ENCODE results near the gene AKT1.

AKT1 gene

GRCh38 chr14:104795781-104796686 lies 486 bp upstream of the AKT1 start:
- H3K36me3 ChIP-seq (ENCODE audit: insufficient read depth, low read length) = peaks cover 14% of the 10 kb centered on the region
- H3K9me3 ChIP-seq (ENCODE audit: insufficient read depth, low read depth, low read length) = no peaks in the 10 kb centered on the region
- H3K4me3 ChIP-seq (ENCODE audit: low read length) = peak overlapping the region; percentile 58
- peaks cover 50% of the 10 kb centered on the region for H3K27me3 ChIP-seq (ENCODE audit: insufficient read depth, low read length)
- H3K9ac ChIP-seq (ENCODE audit: low read depth, low read length) = peak overlapping the region; percentile 31; the same call in 1 of the 2 replicates
- no peak overlapping the region for H3K27ac ChIP-seq (ENCODE audit: low read depth, low read length)
- H3K4me1 ChIP-seq (ENCODE audit: insufficient read depth, low read length) = peaks cover 31% of the 10 kb centered on the region
- 8% methylated on average over 54 of the region's 55 CpGs for WGBS

- peak overlapping the region; percentile 75 for H3K4me3 ChIP-seq (ENCODE audit: low read length)
- no peaks in the 10 kb centered on the region for H3K9me3 ChIP-seq (ENCODE audit: insufficient read depth, low read depth, low read length)
- H3K4me1 ChIP-seq (ENCODE audit: insufficient read depth, low read length) = peaks cover 31% of the 10 kb centered on the region
- WGBS = 7% methylated on average over 16 of the region's 16 CpGs
- H3K9ac ChIP-seq (ENCODE audit: low read depth, low read length) = peak overlapping the region; percentile 61
- no peak overlapping the region for H3K27ac ChIP-seq (ENCODE audit: low read depth, low read length)
- H3K36me3 ChIP-seq (ENCODE audit: insufficient read depth, low read length) = peaks cover 25% of the 10 kb centered on the region
- peaks cover 42% of the 10 kb centered on the region for H3K27me3 ChIP-seq (ENCODE audit: insufficient read depth, low read length)
Measured at GRCh38 chr14:104794631-104794992, 936 bp downstream of the AKT1 start.

- H3K36me3 ChIP-seq (ENCODE audit: insufficient read depth, low read length) = peaks cover 26% of the 10 kb centered on the region
- WGBS = 34% methylated on average over 15 of the region's 15 CpGs
- H3K27me3 ChIP-seq (ENCODE audit: insufficient read depth, low read length) = peaks cover 38% of the 10 kb centered on the region
- H3K4me3 ChIP-seq (ENCODE audit: low read length) = peak overlapping the region; percentile 75
- no peaks in the 10 kb centered on the region for H3K9me3 ChIP-seq (ENCODE audit: insufficient read depth, low read depth, low read length)
- peak overlapping the region; percentile 61; the same call in 1 of the 2 replicates for H3K9ac ChIP-seq (ENCODE audit: low read depth, low read length)
- H3K27ac ChIP-seq (ENCODE audit: low read depth, low read length) = no peak overlapping the region
- peaks cover 26% of the 10 kb centered on the region for H3K4me1 ChIP-seq (ENCODE audit: insufficient read depth, low read length)
Measured at GRCh38 chr14:104794099-104794498, 1.4 kb downstream of the AKT1 start.

DNA sequence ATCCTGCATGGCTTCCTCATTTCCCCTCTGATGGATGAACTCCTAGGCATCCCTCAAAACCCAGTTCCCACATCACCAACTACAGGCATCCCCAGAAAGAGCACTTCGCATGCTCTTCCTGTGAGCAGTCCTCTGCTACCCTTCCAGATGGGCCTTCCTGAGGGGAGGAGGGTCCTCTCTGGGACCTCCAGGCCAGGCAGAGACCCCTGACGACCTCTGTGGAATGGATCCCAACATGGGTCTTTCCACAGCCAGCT lies 1.9 kb downstream of the AKT1 start:
- H3K27ac ChIP-seq (ENCODE audit: low read depth, low read length) = no peak overlapping the region
- peaks cover 33% of the 10 kb centered on the region for H3K27me3 ChIP-seq (ENCODE audit: insufficient read depth, low read length)
- no peak overlapping the region for H3K9ac ChIP-seq (ENCODE audit: low read depth, low read length)
- peak overlapping the region; percentile 75 for H3K4me3 ChIP-seq (ENCODE audit: low read length)
- no peaks in the 10 kb centered on the region for H3K9me3 ChIP-seq (ENCODE audit: insufficient read depth, low read depth, low read length)
- peaks cover 28% of the 10 kb centered on the region for H3K36me3 ChIP-seq (ENCODE audit: insufficient read depth, low read length)
- peaks cover 25% of the 10 kb centered on the region for H3K4me1 ChIP-seq (ENCODE audit: insufficient read depth, low read length)
- WGBS = 78% methylated on average over 2 of the region's 2 CpGs

GRCh38 chr14:104792945-104793702 lies 2.4 kb downstream of the AKT1 start:
- 85% methylated on average over 16 of the region's 16 CpGs for WGBS

GRCh38 chr14:104792101-104792884 lies 3.3 kb downstream of the AKT1 start:
- Histone ChIP-seq H3K27ac (ENCODE audit: low read depth, low read length) (no peak overlapping the region), H3K4me1 (ENCODE audit: insufficient read depth, low read length) (peaks cover 21% of the 10 kb centered on the region), H3K9me3 (ENCODE audit: insufficient read depth, low read depth, low read length) (no peaks in the 10 kb centered on the region), H3K9ac (ENCODE audit: low read depth, low read length) (no peak overlapping the region), H3K27me3 (ENCODE audit: insufficient read depth, low read length) (peaks cover 20% of the 10 kb centered on the region), H3K4me3 (ENCODE audit: low read length) (no peak overlapping the region), H3K36me3 (ENCODE audit: insufficient read depth, low read length) (peaks cover 35% of the 10 kb centered on the region)
- WGBS = 95% methylated on average over 25 of the region's 25 CpGs

More at GRCh38 chr14:104792945-104793702, 2.4 kb downstream of the AKT1 start:
- Histone ChIP-seq H3K27me3 (ENCODE audit: insufficient read depth, low read length) (peaks cover 28% of the 10 kb centered on the region), H3K4me3 (ENCODE audit: low read length) (0 out of 2 replicates have a peak overlapping the region, but pooled peaks have one; percentile 75), H3K36me3 (ENCODE audit: insufficient read depth, low read length) (peaks cover 32% of the 10 kb centered on the region), H3K9me3 (ENCODE audit: insufficient read depth, low read depth, low read length) (no peaks in the 10 kb centered on the region), H3K4me1 (ENCODE audit: insufficient read depth, low read length) (peaks cover 25% of the 10 kb centered on the region), H3K9ac (ENCODE audit: low read depth, low read length) (no peak overlapping the region), H3K27ac (ENCODE audit: low read depth, low read length) (no peak overlapping the region)

GRCh38 chr14:104791425-104791824 lies 4.1 kb downstream of the AKT1 start:
- H3K27me3 ChIP-seq (ENCODE audit: insufficient read depth, low read length) = peaks cover 11% of the 10 kb centered on the region
- H3K9ac ChIP-seq (ENCODE audit: low read depth, low read length) = no peak overlapping the region
- H3K4me1 ChIP-seq (ENCODE audit: insufficient read depth, low read length) = peaks cover 15% of the 10 kb centered on the region
- no peaks in the 10 kb centered on the region for H3K9me3 ChIP-seq (ENCODE audit: insufficient read depth, low read depth, low read length)
- H3K36me3 ChIP-seq (ENCODE audit: insufficient read depth, low read length) = peaks cover 38% of the 10 kb centered on the region
- WGBS = 92% methylated on average over 9 of the region's 9 CpGs
- H3K4me3 ChIP-seq (ENCODE audit: low read length) = no peak overlapping the region
- H3K27ac ChIP-seq (ENCODE audit: low read depth, low read length) = no peak overlapping the region

DNA sequence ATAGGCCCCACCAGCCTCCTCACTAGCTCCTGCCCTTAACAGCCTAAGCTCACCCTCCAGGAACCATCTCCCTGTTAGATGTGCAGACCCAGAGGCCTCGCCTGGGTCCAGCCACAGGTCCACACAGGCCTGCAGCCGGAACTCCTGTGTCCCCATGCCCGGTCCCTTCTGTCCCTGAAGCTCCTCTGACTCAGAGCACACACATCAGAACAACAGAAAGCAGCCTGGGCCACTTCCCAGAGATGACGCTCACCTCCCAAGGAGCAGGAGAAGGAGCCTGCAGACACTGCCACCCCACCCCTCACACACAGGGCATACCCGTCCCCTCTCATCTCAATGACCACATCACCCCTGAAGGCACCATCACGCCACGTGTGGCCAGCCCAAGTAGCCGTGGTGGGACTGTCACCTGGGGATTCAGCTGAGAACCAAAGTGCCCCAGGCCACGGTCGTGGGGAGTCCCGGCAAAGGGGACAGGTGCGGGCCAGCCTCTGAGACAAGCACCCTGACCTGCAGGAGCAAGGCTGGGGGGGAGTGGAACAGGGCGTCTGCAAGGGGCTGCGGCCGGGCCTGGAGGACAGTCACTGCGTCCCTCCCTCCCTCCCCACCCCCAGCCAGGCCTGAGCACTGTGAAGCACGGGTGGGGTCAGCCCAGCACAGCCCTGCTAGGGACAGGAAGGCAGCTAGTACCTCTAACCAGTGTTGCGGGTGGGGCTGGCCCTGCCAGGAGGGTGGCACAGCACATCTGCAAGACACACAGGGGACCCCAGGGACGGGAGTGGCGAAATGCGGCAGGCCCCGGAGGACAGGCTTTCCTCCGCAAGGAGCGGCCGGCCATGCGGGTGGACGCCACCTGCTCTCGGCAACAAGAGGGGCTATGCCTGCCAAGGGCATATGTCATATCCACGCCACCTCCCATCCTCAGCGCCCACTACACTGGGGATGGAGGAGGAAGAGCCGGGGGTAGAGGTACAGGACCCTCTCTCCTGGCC lies 5.5 kb downstream of the AKT1 start:
- H3K9me3 ChIP-seq (ENCODE audit: insufficient read depth, low read depth, low read length) = no peaks in the 10 kb centered on the region
- H3K4me1 ChIP-seq (ENCODE audit: insufficient read depth, low read length) = peaks cover 9% of the 10 kb centered on the region
- no peak overlapping the region for H3K9ac ChIP-seq (ENCODE audit: low read depth, low read length)
- H3K27ac ChIP-seq (ENCODE audit: low read depth, low read length) = no peak overlapping the region
- 93% methylated on average over 30 of the region's 31 CpGs for WGBS
- 0 out of 2 replicates have a peak, but pooled peaks cover 4% of the 10 kb centered on the region for H3K27me3 ChIP-seq (ENCODE audit: insufficient read depth, low read length)
- no peak overlapping the region for H3K4me3 ChIP-seq (ENCODE audit: low read length)
- H3K36me3 ChIP-seq (ENCODE audit: insufficient read depth, low read length) = peaks cover 38% of the 10 kb centered on the region

DNA sequence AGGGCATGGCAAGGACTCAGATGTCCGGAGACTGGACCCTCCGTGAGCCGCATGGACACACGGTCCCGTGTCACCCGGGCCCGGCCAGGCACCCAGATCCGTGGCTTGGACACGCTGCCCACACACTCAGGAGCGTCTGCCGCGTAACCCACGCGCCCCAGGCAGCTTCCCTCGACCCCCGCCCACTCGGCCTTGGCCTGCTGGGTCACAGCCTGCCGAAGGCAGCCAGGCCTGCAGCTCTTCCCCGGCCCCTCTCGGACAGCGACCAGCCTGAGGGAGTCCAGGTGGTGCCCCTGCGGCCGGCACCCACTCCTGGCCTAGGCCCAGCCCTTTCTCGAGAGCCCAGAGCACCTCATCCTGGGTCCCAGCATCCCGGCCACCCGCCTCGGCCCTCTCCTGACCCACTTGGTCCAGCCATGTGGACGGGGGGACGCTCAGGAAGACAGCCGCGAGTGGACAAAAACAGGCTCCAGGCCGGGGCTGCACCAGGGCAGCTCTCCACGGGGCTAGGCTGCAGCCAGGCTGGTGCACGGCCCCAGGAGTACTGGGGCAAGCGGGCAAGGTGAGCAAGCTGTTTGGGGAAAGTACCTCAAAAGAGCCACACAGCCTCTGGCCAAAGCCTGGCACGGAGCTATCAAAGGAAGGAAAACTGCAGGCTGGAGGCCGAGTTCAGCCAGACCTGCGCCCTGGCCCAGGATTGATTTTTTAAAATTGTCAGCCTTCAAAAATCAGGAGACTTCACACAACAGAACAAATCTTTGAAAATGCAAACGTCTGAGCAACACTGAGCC lies 6.5 kb downstream of the AKT1 start:
- H3K9me3 ChIP-seq (ENCODE audit: insufficient read depth, low read depth, low read length) = no peaks in the 10 kb centered on the region
- no peak overlapping the region for H3K9ac ChIP-seq (ENCODE audit: low read depth, low read length)
- H3K4me1 ChIP-seq (ENCODE audit: insufficient read depth, low read length) = peaks cover 7% of the 10 kb centered on the region
- WGBS = 93% methylated on average over 39 of the region's 39 CpGs
- H3K36me3 ChIP-seq (ENCODE audit: insufficient read depth, low read length) = peaks cover 38% of the 10 kb centered on the region
- 0 out of 2 replicates have a peak, but pooled peaks cover under 1% of the 10 kb centered on the region for H3K27me3 ChIP-seq (ENCODE audit: insufficient read depth, low read length)
- no peak overlapping the region for H3K27ac ChIP-seq (ENCODE audit: low read depth, low read length)
- H3K4me3 ChIP-seq (ENCODE audit: low read length) = no peak overlapping the region
